OCI-LY1 (cell line): ENCODE measurements around the gene DCAF15.

Experiments used
- CTCF ChIP-seq: fragments of 200-600 bp; sonication (generic), shearing (Covaris generic); IDR thresholded peaks from 2 replicates; pipeline ENCODE4 v1.5.1; 2017; ENCODE audit warnings: mild to moderate bottlenecking, antibody characterized with exemption, low read length, moderate library complexity, mixed read lengths
- EZH2 ChIP-seq: fragments of 200-600 bp; sonication (generic), shearing (Covaris generic); IDR thresholded peaks from 2 replicates; pipeline ENCODE4 v1.8.0; 2017; ENCODE audit warnings: borderline replicate concordance, mixed run types, mild to moderate bottlenecking, antibody characterized with exemption, low read length, moderate library complexity, mixed read lengths

GRCh38 chr19:13962699-13963602 lies 10.6 kb downstream of the DCAF15 start:
- TF ChIP-seq CTCF (no peak), EZH2 (no peak)
